ENCODE results near the gene CRYGD.

GRCh38 chr2:208077276-208077675 lies 47.0 kb downstream of the CRYGD start:
- TF ChIP-seq, protein P1, sequence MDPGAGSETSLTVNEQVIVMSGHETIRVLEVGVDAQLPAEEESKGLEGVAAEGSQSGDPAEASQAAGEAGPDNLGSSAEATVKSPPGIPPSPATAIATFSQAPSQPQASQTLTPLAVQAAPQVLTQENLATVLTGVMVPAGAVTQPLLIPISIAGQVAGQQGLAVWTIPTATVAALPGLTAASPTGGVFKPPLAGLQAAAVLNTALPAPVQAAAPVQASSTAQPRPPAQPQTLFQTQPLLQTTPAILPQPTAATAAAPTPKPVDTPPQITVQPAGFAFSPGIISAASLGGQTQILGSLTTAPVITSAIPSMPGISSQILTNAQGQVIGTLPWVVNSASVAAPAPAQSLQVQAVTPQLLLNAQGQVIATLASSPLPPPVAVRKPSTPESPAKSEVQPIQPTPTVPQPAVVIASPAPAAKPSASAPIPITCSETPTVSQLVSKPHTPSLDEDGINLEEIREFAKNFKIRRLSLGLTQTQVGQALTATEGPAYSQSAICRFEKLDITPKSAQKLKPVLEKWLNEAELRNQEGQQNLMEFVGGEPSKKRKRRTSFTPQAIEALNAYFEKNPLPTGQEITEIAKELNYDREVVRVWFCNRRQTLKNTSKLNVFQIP (CRISPR knock-in tag; IDR thresholded peaks at IDR 0.05; ENCODE audit: borderline replicate concordance, low read depth): no peak
- TF ChIP-seq ZC3H10 (CRISPR knock-in tag; IDR thresholded peaks at IDR 0.05): no peak
- TF ChIP-seq, protein P2, sequence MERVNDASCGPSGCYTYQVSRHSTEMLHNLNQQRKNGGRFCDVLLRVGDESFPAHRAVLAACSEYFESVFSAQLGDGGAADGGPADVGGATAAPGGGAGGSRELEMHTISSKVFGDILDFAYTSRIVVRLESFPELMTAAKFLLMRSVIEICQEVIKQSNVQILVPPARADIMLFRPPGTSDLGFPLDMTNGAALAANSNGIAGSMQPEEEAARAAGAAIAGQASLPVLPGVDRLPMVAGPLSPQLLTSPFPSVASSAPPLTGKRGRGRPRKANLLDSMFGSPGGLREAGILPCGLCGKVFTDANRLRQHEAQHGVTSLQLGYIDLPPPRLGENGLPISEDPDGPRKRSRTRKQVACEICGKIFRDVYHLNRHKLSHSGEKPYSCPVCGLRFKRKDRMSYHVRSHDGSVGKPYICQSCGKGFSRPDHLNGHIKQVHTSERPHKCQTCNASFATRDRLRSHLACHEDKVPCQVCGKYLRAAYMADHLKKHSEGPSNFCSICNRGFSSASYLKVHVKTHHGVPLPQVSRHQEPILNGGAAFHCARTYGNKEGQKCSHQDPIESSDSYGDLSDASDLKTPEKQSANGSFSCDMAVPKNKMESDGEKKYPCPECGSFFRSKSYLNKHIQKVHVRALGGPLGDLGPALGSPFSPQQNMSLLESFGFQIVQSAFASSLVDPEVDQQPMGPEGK (CRISPR knock-in tag; IDR thresholded peaks at IDR 0.05; ENCODE audit: borderline replicate concordance): no peak
- TF ChIP-seq, protein P3, sequence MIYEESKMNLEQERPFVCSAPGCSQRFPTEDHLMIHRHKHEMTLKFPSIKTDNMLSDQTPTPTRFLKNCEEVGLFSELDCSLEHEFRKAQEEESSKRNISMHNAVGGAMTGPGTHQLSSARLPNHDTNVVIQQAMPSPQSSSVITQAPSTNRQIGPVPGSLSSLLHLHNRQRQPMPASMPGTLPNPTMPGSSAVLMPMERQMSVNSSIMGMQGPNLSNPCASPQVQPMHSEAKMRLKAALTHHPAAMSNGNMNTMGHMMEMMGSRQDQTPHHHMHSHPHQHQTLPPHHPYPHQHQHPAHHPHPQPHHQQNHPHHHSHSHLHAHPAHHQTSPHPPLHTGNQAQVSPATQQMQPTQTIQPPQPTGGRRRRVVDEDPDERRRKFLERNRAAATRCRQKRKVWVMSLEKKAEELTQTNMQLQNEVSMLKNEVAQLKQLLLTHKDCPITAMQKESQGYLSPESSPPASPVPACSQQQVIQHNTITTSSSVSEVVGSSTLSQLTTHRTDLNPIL (CRISPR knock-in tag; IDR thresholded peaks at IDR 0.05; ENCODE audit: low read depth): no peak
- no peak for TF ChIP-seq ZFP3 (CRISPR knock-in tag; IDR thresholded peaks at IDR 0.05)

Data from SK-N-SH treated with all-trans-retinoic acid at 6 μM for 48 hours (cell line).